NCI-H526 treated with DMSO at 0.1 percent for 48 hours (cell line): ENCODE measurements around the gene SERTAD2.

Source experiments
- DNase-seq: peaks from one replicate; lab custom pipeline; 2025; lab: John Stamatoyannopoulos, UW

Gene SERTAD2

GRCh38 chr2:64607381-64608304 is 46.1 kb downstream of the SERTAD2 start:
- DNase-seq, result peak; percentile 26

- no peak for DNase-seq
These were observed 47.0 kb downstream of the SERTAD2 start for GRCh38 chr2:64606479-64607363.

- no peak for DNase-seq
These were observed 47.7 kb downstream of the SERTAD2 start for GRCh38 chr2:64605991-64606478.

- no peak for DNase-seq
These were observed 48.7 kb downstream of the SERTAD2 start for GRCh38 chr2:64605026-64605471.

GRCh38 chr2:64604155-64604554 is 49.6 kb downstream of the SERTAD2 start:
- no peak for DNase-seq

GRCh38 chr2:64602436-64602835 is 51.3 kb downstream of the SERTAD2 start:
- no peak for DNase-seq

- DNase-seq, result no peak
These were observed 51.8 kb downstream of the SERTAD2 start for GRCh38 chr2:64601785-64602391.

- no peak for DNase-seq
These were observed 52.5 kb downstream of the SERTAD2 start for GRCh38 chr2:64601034-64601754.

- DNase-seq, result no peak
These were observed 54.2 kb downstream of the SERTAD2 start for GRCh38 chr2:64599469-64599868.

- DNase-seq, result no peak
These were observed 55.5 kb downstream of the SERTAD2 start for GRCh38 chr2:64598226-64598625.

- no peak for DNase-seq
These were observed 58.1 kb downstream of the SERTAD2 start for GRCh38 chr2:64595397-64596176.

- DNase-seq, result no peak
These were observed 59.3 kb downstream of the SERTAD2 start for GRCh38 chr2:64594226-64594989.

- no peak for DNase-seq
These were observed 60.6 kb downstream of the SERTAD2 start for GRCh38 chr2:64593035-64593655.

GRCh38 chr2:64591188-64591587 is 62.5 kb downstream of the SERTAD2 start:
- no peak for DNase-seq

GRCh38 chr2:64587561-64587960 is 66.2 kb downstream of the SERTAD2 start:
- no peak for DNase-seq

- DNase-seq, result peak; percentile 11
These were observed 66.7 kb downstream of the SERTAD2 start for GRCh38 chr2:64586883-64587481.

- no peak for DNase-seq
These were observed 67.7 kb downstream of the SERTAD2 start for GRCh38 chr2:64586054-64586453.

- DNase-seq, result no peak
These were observed 70.9 kb downstream of the SERTAD2 start for GRCh38 chr2:64582774-64583340.
